ENCODE data around the gene HAPLN3.
"Not testable (repeated sequence)": the region's sequence is repeated elsewhere in the genome, so short reads cannot be mapped to it uniquely, and the experiment has no call there.

HAPLN3 gene

GRCh38 chr15:88930579-88930978 lies 35.2 kb upstream of the HAPLN3 start:
- no peak for TF ChIP-seq REST (IDR thresholded peaks at IDR 0.05; ENCODE audit: insufficient replicate concordance, low read depth)
- TF ChIP-seq SPI1 (IDR thresholded peaks at IDR 0.05; ENCODE audit: borderline replicate concordance, low read depth): no peak
- TF ChIP-seq CTCF (IDR thresholded peaks at IDR 0.05; ENCODE audit: insufficient read depth, low read length): no peak
- TF ChIP-seq GABPA (IDR thresholded peaks at IDR 0.05; ENCODE audit: low read depth): no peak
- TF ChIP-seq POLR2AphosphoS5 (IDR thresholded peaks at IDR 0.05; ENCODE audit: low read depth): no peak
- no peak for DNase-seq (ENCODE audit: low read depth in 1 of 2, low spot score in 1 of 2)
- H3K27ac ChIP-seq (replicated peaks): no peak overlapping the region
- peaks cover 10% of the 10 kb centered on the region for H3K27me3 ChIP-seq (ENCODE audit: insufficient read depth, poor library complexity, severe bottlenecking)
- H3K4me3 ChIP-seq (replicated peaks; ENCODE audit: insufficient read depth, low read length): no peak overlapping the region

GRCh38 chr15:88929358-88930098 lies 34.2 kb upstream of the HAPLN3 start:
- H3K27ac ChIP-seq (replicated peaks); DNase-seq (ENCODE audit: low read depth in 1 of 2, low spot score in 1 of 2); H3K4me3 ChIP-seq (replicated peaks; ENCODE audit: insufficient read depth, low read length): not testable (repeated sequence)
- H3K27me3 ChIP-seq (ENCODE audit: insufficient read depth, poor library complexity, severe bottlenecking): peaks cover 10% of the 10 kb centered on the region

- H3K4me3 ChIP-seq (replicated peaks; ENCODE audit: insufficient read depth, low read length): not testable (repeated sequence)
- peaks cover 13% of the 10 kb centered on the region for H3K27me3 ChIP-seq (ENCODE audit: insufficient read depth, poor library complexity, severe bottlenecking)
These were observed 32.8 kb upstream of the HAPLN3 start for GRCh38 chr15:88928192-88928591.

GRCh38 chr15:88925648-88926047 lies 30.3 kb upstream of the HAPLN3 start:
- not testable (repeated sequence) for H3K4me3 ChIP-seq (replicated peaks; ENCODE audit: insufficient read depth, low read length); DNase-seq (ENCODE audit: low read depth in 1 of 2, low spot score in 1 of 2); H3K27ac ChIP-seq (replicated peaks)
- H3K27me3 ChIP-seq (ENCODE audit: insufficient read depth, poor library complexity, severe bottlenecking): peaks cover 13% of the 10 kb centered on the region

More at GRCh38 chr15:88928192-88928591, 32.8 kb upstream of the HAPLN3 start:
- H3K27ac ChIP-seq (replicated peaks); DNase-seq (ENCODE audit: low read depth in 1 of 2, low spot score in 1 of 2): not testable (repeated sequence)

- DNase-seq (ENCODE audit: low read depth in 1 of 2, low spot score in 1 of 2); H3K27me3 ChIP-seq (ENCODE audit: insufficient read depth, poor library complexity, severe bottlenecking); H3K4me3 ChIP-seq (replicated peaks; ENCODE audit: insufficient read depth, low read length); H3K27ac ChIP-seq (replicated peaks): not testable (repeated sequence)
These were observed 25.6 kb upstream of the HAPLN3 start for GRCh38 chr15:88920892-88921435.

- H3K27me3 ChIP-seq (ENCODE audit: insufficient read depth, poor library complexity, severe bottlenecking): peaks cover 3% of the 10 kb centered on the region
- no peak for DNase-seq (ENCODE audit: low read depth in 1 of 2, low spot score in 1 of 2)
- no peak overlapping the region for H3K27ac ChIP-seq (replicated peaks)
- H3K4me3 ChIP-seq (replicated peaks; ENCODE audit: insufficient read depth, low read length): no peak overlapping the region
- TF ChIP-seq POLR2AphosphoS5 (IDR thresholded peaks at IDR 0.05; ENCODE audit: low read depth) (no peak), REST (IDR thresholded peaks at IDR 0.05; ENCODE audit: insufficient replicate concordance, low read depth) (no peak), SPI1 (IDR thresholded peaks at IDR 0.05; ENCODE audit: borderline replicate concordance, low read depth) (no peak), GABPA (IDR thresholded peaks at IDR 0.05; ENCODE audit: low read depth) (no peak), CTCF (IDR thresholded peaks at IDR 0.05; ENCODE audit: insufficient read depth, low read length) (no peak)
These were observed 25.0 kb upstream of the HAPLN3 start for GRCh38 chr15:88920186-88920891.
